HepG2 (cell line): ENCODE measurements around the gene CYP2W1. TPM values are rescaled to one million over a fixed set of nuclear protein-coding genes. Genes with fewer than 3 reads are reported as not detected.

Experiments used
- ATAC-seq: fragments of 200-7000 bp; cut with Tn5 transposase; 3 replicates; pipeline ENCODE4 v1.9.1; 2020; ENCODE audit warnings: mild to moderate bottlenecking, moderate library complexity
- BruUV-seq: library from RNA; stranded (reverse); fragments of 400-500 nt; replicated peaks from 2 replicates; lab custom pipeline; 2021; lab: Mats Ljungman, UMichigan
- CTCF ChIA-PET: fragments of 300-600 bp; formaldehyde crosslinking; extraction: SDS; loops from one replicate; lab custom pipeline; 2021; ENCODE audit warnings: low total read pairs, inconsistent platforms, low intra/inter-chr PET ratio; lab: Yijun Ruan, JAX
- POLR2A ChIA-PET: fragments of 350-600 bp; sonication (Branson Sonifier 250); formaldehyde crosslinking; loops from one replicate; lab custom pipeline; 2020; ENCODE audit warnings: antibody characterized with exemption, inconsistent platforms; lab: Yijun Ruan, JAX
- DNase-seq: peaks from one replicate; pipeline ENCODE4 v3.0.0-alpha.2; 2015; ENCODE audit warnings: low spot score
- FAIRE-seq: peaks from 3 replicates; lab custom pipeline; 2011; peaks lifted over from hg19 to GRCh38; lab: Jason Lieb, UNC
- H2AFZ ChIP-seq: one replicate; pipeline ENCODE4 v1.6.1; 2011; ENCODE audit warnings: low read length, inconsistent platforms
- H3K27ac ChIP-seq: fragments of 300-600 bp; 3 replicates; pipeline ENCODE4 v1.8.0; 2011; ENCODE audit warnings: mixed run types, mild to moderate bottlenecking, mixed read lengths, low read length, inconsistent platforms; ENCODE audit not compliant: insufficient read depth; ENCODE audit errors: extremely low read length
- H3K27me3 ChIP-seq, 2 experiments: fragments of 200-600 bp in 1 of 2; 2 replicates in 1 of 2; 3 replicates in 1 of 2; pipeline versions ENCODE4 v1.6.0 to v1.8.0; 2011; ENCODE audit warnings: low read length in 2 of 2, mild to moderate bottlenecking in 2 of 2, moderate library complexity in 2 of 2, inconsistent platforms in 1 of 2; ENCODE audit not compliant: insufficient read depth in 2 of 2, control insufficient read depth in 1 of 2
- H3K36me3 ChIP-seq, 2 experiments: fragments of 200-600 bp in 1 of 2; replicated peaks in 1 of 2; 2 replicates in 1 of 2; 3 replicates in 1 of 2; pipeline versions ENCODE4 v1.5.1 to v1.8.0; 2011; ENCODE audit warnings: low read length in 2 of 2, inconsistent platforms in 1 of 2; ENCODE audit not compliant: insufficient read depth in 2 of 2, control insufficient read depth in 1 of 2
- H3K4me1 ChIP-seq: 2 replicates; pipeline ENCODE4 v1.5.1; 2012; ENCODE audit warnings: low read length, inconsistent platforms; ENCODE audit not compliant: insufficient read depth
- H3K4me2 ChIP-seq: 2 replicates; pipeline ENCODE4 v1.6.0; 2011; ENCODE audit warnings: low read depth, low read length, inconsistent platforms
- H3K4me3 ChIP-seq, 3 experiments: fragments of 200-600 bp in 1 of 3; sonication (generic), shearing (Covaris generic) in 1 of 3; replicated peaks in 1 of 3; 2 replicates each; pipeline ENCODE4 v1.5.1; 2011 to 2016; ENCODE audit warnings: low read length in 3 of 3, inconsistent platforms in 2 of 3, low read depth in 2 of 3, mild to moderate bottlenecking in 2 of 3, control low read depth in 1 of 3, mixed read lengths in 1 of 3; ENCODE audit not compliant: insufficient read depth in 1 of 3
- H3K79me2 ChIP-seq: one replicate; pipeline ENCODE4 v1.6.1; 2011; ENCODE audit warnings: low read length, inconsistent platforms; ENCODE audit not compliant: insufficient read depth
- H3K9ac ChIP-seq: 2 replicates; pipeline ENCODE4 v1.6.0; 2011; ENCODE audit warnings: mild to moderate bottlenecking, low read depth, low read length, inconsistent platforms; ENCODE audit not compliant: insufficient read depth
- H3K9me3 ChIP-seq: 2 replicates; pipeline ENCODE4 v1.5.1; 2012; ENCODE audit warnings: mild to moderate bottlenecking, low read length
- H4K20me1 ChIP-seq: 2 replicates; pipeline ENCODE4 v1.6.0; 2011; ENCODE audit warnings: inconsistent platforms, mild to moderate bottlenecking, low read length, moderate library complexity; ENCODE audit not compliant: insufficient read depth
- CHD4 ChIP-seq: fragments of 200-600 bp; sonication (generic); IDR thresholded peaks from 2 replicates; pipeline ENCODE4 v1.7.0; 2017; ENCODE audit warnings: mild to moderate bottlenecking, low read length, borderline replicate concordance
- HMGXB4 ChIP-seq, 2 experiments: sonication (generic) in 1 of 2; formaldehyde crosslinking in 1 of 2; IDR thresholded peaks; 2 replicates each; pipeline versions ENCODE4 v1.4.0 to v1.6.1; 2018 to 2020; ENCODE audit warnings: missing genetic modification reagents in 2 of 2, borderline replicate concordance in 1 of 2, low read depth in 1 of 2, mild to moderate bottlenecking in 1 of 2, missing biosample characterization in 1 of 2
- RBAK ChIP-seq: sonication (generic); formaldehyde crosslinking; IDR thresholded peaks from 2 replicates; pipeline ENCODE4 v1.5.1; 2020; ENCODE audit warnings: mild to moderate bottlenecking, missing genetic modification reagents
- ZNF225 ChIP-seq: sonication (generic); formaldehyde crosslinking; IDR thresholded peaks from 2 replicates; pipeline ENCODE4 v1.4.0; 2020; ENCODE audit warnings: mild to moderate bottlenecking, missing genetic modification reagents
- WGBS: methylation state at CpG from one replicate; pipeline ENCODE4 v1.1.6; 2017; ENCODE audit warnings: low lambda C conversion rate; 5-methylcytosine and 5-hydroxymethylcytosine counted together
- in situ Hi-C: cut with HindIII; loops from 2 replicates; pipeline ENCODE4 v1.10.0; 2017; ENCODE audit warnings: low pct_unique_long_range_greater_than_20kb; ENCODE audit not compliant: extremely low pct_ligation_motif_present
- intact Hi-C: fragments of 100-400 bp; cut with micrococcal nuclease; formaldehyde crosslinking; loops from one replicate; pipeline ENCODE4 v1.10.0; 2022; ENCODE audit not compliant: unreplicated experiment
- polyA plus RNA-seq, 8 experiments: library from polyadenylated mRNA; depleted of rRNA in 3 of 8; stranded (reverse) in 7 of 8; unstranded in 1 of 8; fragments of >200 nt; fragmentation: Illumina TruSeq in 4 of 8; extraction: Trizol in 4 of 8; gene quantifications; 2 replicates each; pipeline versions ENCODE4 v1.2.1 to v1.2.3, GENCODE V29; 2011 to 2016; ENCODE audit warnings: low read depth in 4 of 8, missing spikeins in 1 of 8, mixed read lengths in 1 of 8; ENCODE audit not compliant: insufficient read depth in 1 of 8
- total RNA-seq, 5 experiments: library from RNA; depleted of rRNA; stranded (reverse); fragments of >200 nt; fragmentation: Illumina TruSeq; extraction: Trizol; gene quantifications; 2 replicates each; pipeline ENCODE4 v1.2.3, GENCODE V29; 2016; ENCODE audit warnings: low read depth in 1 of 5

The CYP2W1 gene
- total and polyA plus RNA-seq, 2 of the 13 experiments (the other 11 are each of a cell fraction or from before 2014, with no cell fraction given): 19.5 to 31.7 TPM

- Histone ChIP-seq H3K9ac (no peak overlapping the region), H2AFZ (no peak overlapping the region), H4K20me1 (no peaks in the 10 kb centered on the region), H3K79me2 (peaks cover 15% of the 10 kb centered on the region), H3K36me3 (peaks cover 2 to 8% of the 10 kb centered on the region in 2 experiments; a peak in 2 of 5 replicates), H3K9me3 (no peaks in the 10 kb centered on the region), H3K27me3 (no peaks in the 10 kb centered on the region), H3K4me2 (peak overlapping the region; percentile 75; the same call in 1 of the 2 replicates), H3K4me3 (peak overlapping the region in 1 of 3 experiments; percentile 73; a peak in 1 of 6 replicates), H3K27ac (no peak overlapping the region), H3K4me1 (peaks cover 29% of the 10 kb centered on the region)
- POLR2A ChIA-PET: interaction anchor here (1.0 kb wide), 1 partner anchor 49 kb away, joined by 3 read pairs; no protein-coding TSS in a partner anchor
- BruUV-seq: no TSS peak
- TF ChIP-seq ZNF225 (CRISPR knock-in tag): no peak
- no peak for TF ChIP-seq HMGXB4 (CRISPR knock-in tag; IDR thresholded peaks at IDR 0.05; ENCODE audit: borderline replicate concordance in 1 of 2, low read depth in 1 of 2)
- no peak for TF ChIP-seq CHD4
- no peak for TF ChIP-seq RBAK (CRISPR knock-in tag)
- ATAC-seq: no peak
- in situ Hi-C loops: no loop called here
- CTCF ChIA-PET: no interaction called here
- intact Hi-C loops: no loop called here
- FAIRE-seq: no peak
- DNase-seq: no peak
- 95% methylated on average over 20 of the region's 20 CpGs for WGBS
Measured at GRCh38 chr7:1026721-1027161, 43.8 kb downstream of the CYP2W1 start.
